Measurements from ENCODE around the gene TAX1BP1. TPM values are rescaled to one million over a fixed set of nuclear protein-coding genes. Genes with fewer than 3 reads are reported as not detected.

Gene TAX1BP1
- total RNA-seq, 2 experiments from 2014 or later: 27.9 to 49.7 TPM

DNA sequence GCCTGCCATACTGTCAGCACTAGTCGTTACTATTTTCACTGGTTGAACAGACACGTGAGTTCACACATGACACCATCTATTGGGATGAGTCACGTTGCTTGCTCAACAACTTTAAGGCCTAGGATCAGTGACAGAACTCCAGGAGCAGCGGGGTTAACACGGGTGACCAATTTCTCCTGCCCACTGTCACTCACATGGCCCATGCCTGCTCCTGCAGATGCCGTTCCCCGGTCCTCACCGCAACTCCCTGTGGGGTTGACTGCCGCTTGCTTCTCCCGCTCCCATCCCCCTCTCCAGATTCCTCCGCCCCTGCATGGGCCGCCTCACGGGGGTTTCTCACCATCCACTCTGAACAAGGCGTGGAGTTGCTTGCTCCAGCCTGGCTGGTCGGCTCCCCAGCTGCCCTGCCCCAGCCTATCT, 128.2 kb downstream of the TAX1BP1 start:
- intact Hi-C loops (cut with micrococcal nuclease; ENCODE audit: unreplicated experiment): no loop called here
- Histone ChIP-seq H3K9me2 (ENCODE audit: insufficient read depth, low read length) (no peaks in the 10 kb centered on the region), H3K36me3 (ENCODE audit: insufficient read depth, low read length) (no peaks in the 10 kb centered on the region), H3K4me1 (ENCODE audit: insufficient read depth, low read length, poor library complexity, severe bottlenecking) (no peaks in the 10 kb centered on the region), H3K4me2 (ENCODE audit: low read length) (no peak overlapping the region), H3K27ac (ENCODE audit: low read depth, low read length, poor library complexity, severe bottlenecking) (no peak overlapping the region), H3K79me2 (ENCODE audit: insufficient read depth, low read depth, low read length) (no peaks in the 10 kb centered on the region), H4K20me1 (ENCODE audit: insufficient read depth, low read length) (no peaks in the 10 kb centered on the region), H2AFZ (ENCODE audit: low read length) (no peak overlapping the region), H3K4me3 (ENCODE audit: low read depth, low read length, poor library complexity, severe bottlenecking) (no peak overlapping the region), H3K9me3 (ENCODE audit: low read length) (no peaks in the 10 kb centered on the region)
- BruUV-seq (replicated peaks): no TSS peak
- DNase-seq (ENCODE audit: low spot score): no peak
- POLR2A ChIA-PET: no interaction called here
- CTCF ChIA-PET (ENCODE audit: unreplicated experiment): no interaction called here
- no peak for TF ChIP-seq EZH2phosphoT487 (IDR thresholded peaks at IDR 0.05; ENCODE audit: borderline replicate concordance, low read depth, low read length)
- TF ChIP-seq, protein P1, sequence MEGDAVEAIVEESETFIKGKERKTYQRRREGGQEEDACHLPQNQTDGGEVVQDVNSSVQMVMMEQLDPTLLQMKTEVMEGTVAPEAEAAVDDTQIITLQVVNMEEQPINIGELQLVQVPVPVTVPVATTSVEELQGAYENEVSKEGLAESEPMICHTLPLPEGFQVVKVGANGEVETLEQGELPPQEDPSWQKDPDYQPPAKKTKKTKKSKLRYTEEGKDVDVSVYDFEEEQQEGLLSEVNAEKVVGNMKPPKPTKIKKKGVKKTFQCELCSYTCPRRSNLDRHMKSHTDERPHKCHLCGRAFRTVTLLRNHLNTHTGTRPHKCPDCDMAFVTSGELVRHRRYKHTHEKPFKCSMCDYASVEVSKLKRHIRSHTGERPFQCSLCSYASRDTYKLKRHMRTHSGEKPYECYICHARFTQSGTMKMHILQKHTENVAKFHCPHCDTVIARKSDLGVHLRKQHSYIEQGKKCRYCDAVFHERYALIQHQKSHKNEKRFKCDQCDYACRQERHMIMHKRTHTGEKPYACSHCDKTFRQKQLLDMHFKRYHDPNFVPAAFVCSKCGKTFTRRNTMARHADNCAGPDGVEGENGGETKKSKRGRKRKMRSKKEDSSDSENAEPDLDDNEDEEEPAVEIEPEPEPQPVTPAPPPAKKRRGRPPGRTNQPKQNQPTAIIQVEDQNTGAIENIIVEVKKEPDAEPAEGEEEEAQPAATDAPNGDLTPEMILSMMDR (conservative IDR thresholded peaks at IDR 0.05; ENCODE audit: low read length): no peak

- Histone ChIP-seq H3K4me3 (ENCODE audit: low read depth, low read length, poor library complexity, severe bottlenecking) (no peak overlapping the region), H3K79me2 (ENCODE audit: insufficient read depth, low read depth, low read length) (no peaks in the 10 kb centered on the region), H3K4me2 (ENCODE audit: low read length) (no peak overlapping the region), H3K4me1 (ENCODE audit: insufficient read depth, low read length, poor library complexity, severe bottlenecking) (no peaks in the 10 kb centered on the region), H3K36me3 (ENCODE audit: insufficient read depth, low read length) (no peaks in the 10 kb centered on the region), H3K9me3 (ENCODE audit: low read length) (no peaks in the 10 kb centered on the region), H4K20me1 (ENCODE audit: insufficient read depth, low read length) (no peaks in the 10 kb centered on the region), H2AFZ (ENCODE audit: low read length) (no peak overlapping the region), H3K27ac (ENCODE audit: low read depth, low read length, poor library complexity, severe bottlenecking) (no peak overlapping the region), H3K9me2 (ENCODE audit: insufficient read depth, low read length) (no peaks in the 10 kb centered on the region)
- DNase-seq (ENCODE audit: low spot score): no peak
- TF ChIP-seq, protein P1 (conservative IDR thresholded peaks at IDR 0.05; ENCODE audit: low read length): no peak
- no peak for TF ChIP-seq EZH2phosphoT487 (IDR thresholded peaks at IDR 0.05; ENCODE audit: borderline replicate concordance, low read depth, low read length)
- intact Hi-C loops (cut with micrococcal nuclease; ENCODE audit: unreplicated experiment): no loop called here
- CTCF ChIA-PET (ENCODE audit: unreplicated experiment): no interaction called here
- BruUV-seq (replicated peaks): no TSS peak
- POLR2A ChIA-PET: interaction anchor here (1.3 kb wide), 1 partner anchor 25 kb away, joined by 3 read pairs; no protein-coding TSS in a partner anchor
These were observed 129.1 kb downstream of the TAX1BP1 start for GRCh38 chr7:27869056-27869455.

- POLR2A ChIA-PET: no interaction called here
These were observed 130.6 kb downstream of the TAX1BP1 start for GRCh38 chr7:27870595-27870994.

More at GRCh38 chr7:27870595-27870994, 130.6 kb downstream of the TAX1BP1 start:
- Histone ChIP-seq H3K4me1 (ENCODE audit: insufficient read depth, low read length, poor library complexity, severe bottlenecking) (no peaks in the 10 kb centered on the region), H3K4me3 (ENCODE audit: low read depth, low read length, poor library complexity, severe bottlenecking) (no peak overlapping the region), H4K20me1 (ENCODE audit: insufficient read depth, low read length) (no peaks in the 10 kb centered on the region), H3K9me2 (ENCODE audit: insufficient read depth, low read length) (no peaks in the 10 kb centered on the region), H3K4me2 (ENCODE audit: low read length) (no peak overlapping the region), H3K27ac (ENCODE audit: low read depth, low read length, poor library complexity, severe bottlenecking) (no peak overlapping the region), H3K36me3 (ENCODE audit: insufficient read depth, low read length) (no peaks in the 10 kb centered on the region), H3K79me2 (ENCODE audit: insufficient read depth, low read depth, low read length) (no peaks in the 10 kb centered on the region), H2AFZ (ENCODE audit: low read length) (no peak overlapping the region), H3K9me3 (ENCODE audit: low read length) (no peaks in the 10 kb centered on the region)
- DNase-seq (ENCODE audit: low spot score): no peak
- BruUV-seq (replicated peaks): no TSS peak
- TF ChIP-seq, protein P1 (conservative IDR thresholded peaks at IDR 0.05; ENCODE audit: low read length): no peak
- no peak for TF ChIP-seq EZH2phosphoT487 (IDR thresholded peaks at IDR 0.05; ENCODE audit: borderline replicate concordance, low read depth, low read length)
- CTCF ChIA-PET (ENCODE audit: unreplicated experiment): interaction anchor here (0.9 kb wide), 1 partner anchor 9 kb away, joined by 3 read pairs; no protein-coding TSS in a partner anchor
- intact Hi-C loops (cut with micrococcal nuclease; ENCODE audit: unreplicated experiment): no loop called here

All from OCI-LY7 (cell line).